Type B pancreatic cell (in vitro differentiated cells): Measurements from ENCODE around the gene MYO16. TPM values are rescaled to one million over a fixed set of nuclear protein-coding genes. Genes with fewer than 3 reads are reported as not detected.

Experiments used
- DNase-seq: peaks from one replicate; pipeline ENCODE4 v3.0.0; 2021; ENCODE audit warnings: mixed read lengths; ENCODE audit not compliant: unreplicated experiment; ENCODE audit errors: extremely low spot score
- H3K27ac Mint-ChIP-seq: 2 replicates; pipeline ENCODE4 v1.8.0; 2021; ENCODE audit warnings: mild to moderate bottlenecking, mixed read lengths
- H3K27me3 Mint-ChIP-seq: 2 replicates; pipeline ENCODE4 v1.8.0; 2021; ENCODE audit warnings: mixed read lengths
- H3K36me3 Mint-ChIP-seq: 2 replicates; pipeline ENCODE4 v1.8.0; 2021; ENCODE audit warnings: mixed read lengths
- H3K4me1 Mint-ChIP-seq: one replicate; pipeline ENCODE4 v1.8.0; 2021; ENCODE audit warnings: mixed read lengths; ENCODE audit not compliant: unreplicated experiment
- H3K4me3 Mint-ChIP-seq: 2 replicates; pipeline ENCODE4 v1.8.0; 2021; ENCODE audit warnings: mild to moderate bottlenecking, mixed read lengths
- H3K9me3 Mint-ChIP-seq: 2 replicates; pipeline ENCODE4 v1.8.0; 2021; ENCODE audit warnings: mixed read lengths
- total RNA-seq: library from RNA; stranded (reverse); gene quantifications from 2 replicates; pipeline ENCODE4 v1.2.1, GENCODE V29; 2021; ENCODE audit warnings: low replicate concordance
- TF ChIP-seq, protein P1 (sequence below): fragments of 200-600 bp; sonication (generic); conservative IDR thresholded peaks from 2 replicates; pipeline ENCODE4 v1.5.0; 2021; ENCODE audit warnings: antibody characterized with exemption, mild to moderate bottlenecking

MYO16 gene
- total RNA-seq, 1 donor from 2014 or later = 1.5 TPM

DNA sequence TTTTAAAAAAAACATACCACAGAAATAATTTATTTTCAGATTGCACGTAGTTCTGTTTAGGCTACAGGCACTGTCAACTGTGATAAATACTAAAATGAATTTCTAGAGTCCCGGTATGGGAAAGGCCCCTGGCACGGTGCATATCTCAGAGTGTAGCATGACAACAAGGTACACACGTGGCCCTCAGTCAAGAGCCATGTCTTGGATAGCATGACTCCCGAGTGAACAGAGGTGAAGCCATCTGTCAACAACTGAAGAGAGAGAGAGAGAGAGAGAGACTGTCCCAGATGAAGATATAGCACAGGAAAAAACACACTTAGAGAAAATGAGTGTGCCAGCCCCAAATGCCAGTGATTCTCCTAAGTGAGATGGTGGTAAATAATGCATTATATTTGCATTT is 297.5 kb downstream of the MYO16 start:
- Mint-ChIP-seq H3K27ac (no peak overlapping the region), H3K27me3 (peaks cover 1% of the 10 kb centered on the region), H3K36me3 (no peaks in the 10 kb centered on the region), H3K4me1 (no peaks in the 10 kb centered on the region), H3K4me3 (no peak overlapping the region), H3K9me3 (no peaks in the 10 kb centered on the region)
- no peak for DNase-seq
- TF ChIP-seq, protein P1, sequence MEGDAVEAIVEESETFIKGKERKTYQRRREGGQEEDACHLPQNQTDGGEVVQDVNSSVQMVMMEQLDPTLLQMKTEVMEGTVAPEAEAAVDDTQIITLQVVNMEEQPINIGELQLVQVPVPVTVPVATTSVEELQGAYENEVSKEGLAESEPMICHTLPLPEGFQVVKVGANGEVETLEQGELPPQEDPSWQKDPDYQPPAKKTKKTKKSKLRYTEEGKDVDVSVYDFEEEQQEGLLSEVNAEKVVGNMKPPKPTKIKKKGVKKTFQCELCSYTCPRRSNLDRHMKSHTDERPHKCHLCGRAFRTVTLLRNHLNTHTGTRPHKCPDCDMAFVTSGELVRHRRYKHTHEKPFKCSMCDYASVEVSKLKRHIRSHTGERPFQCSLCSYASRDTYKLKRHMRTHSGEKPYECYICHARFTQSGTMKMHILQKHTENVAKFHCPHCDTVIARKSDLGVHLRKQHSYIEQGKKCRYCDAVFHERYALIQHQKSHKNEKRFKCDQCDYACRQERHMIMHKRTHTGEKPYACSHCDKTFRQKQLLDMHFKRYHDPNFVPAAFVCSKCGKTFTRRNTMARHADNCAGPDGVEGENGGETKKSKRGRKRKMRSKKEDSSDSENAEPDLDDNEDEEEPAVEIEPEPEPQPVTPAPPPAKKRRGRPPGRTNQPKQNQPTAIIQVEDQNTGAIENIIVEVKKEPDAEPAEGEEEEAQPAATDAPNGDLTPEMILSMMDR = no peak

DNA sequence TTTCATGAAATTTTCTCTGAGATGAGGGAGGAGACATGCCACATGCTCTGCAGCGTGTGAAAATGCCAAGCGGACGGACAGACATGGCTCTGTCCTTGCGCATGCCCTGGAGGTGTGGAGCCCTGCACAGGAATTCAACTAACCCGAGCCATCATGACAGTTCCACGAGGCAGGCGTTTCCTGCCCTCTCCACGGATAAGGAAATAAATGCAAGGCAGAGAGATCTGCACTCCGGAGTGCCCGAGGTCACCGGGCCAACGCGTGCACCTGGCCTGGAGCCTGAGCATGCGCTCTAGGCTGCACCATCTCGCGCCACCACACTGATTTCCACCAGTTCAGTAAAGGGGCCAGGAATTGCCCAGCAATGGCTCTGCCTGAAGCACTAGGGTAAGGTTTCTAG is 298.2 kb downstream of the MYO16 start:
- Mint-ChIP-seq H3K9me3 (no peaks in the 10 kb centered on the region), H3K27ac (no peak overlapping the region), H3K4me3 (no peak overlapping the region), H3K36me3 (no peaks in the 10 kb centered on the region), H3K27me3 (peaks cover 3% of the 10 kb centered on the region), H3K4me1 (no peaks in the 10 kb centered on the region)
- TF ChIP-seq, protein P1 = no peak
- DNase-seq = no peak

DNA sequence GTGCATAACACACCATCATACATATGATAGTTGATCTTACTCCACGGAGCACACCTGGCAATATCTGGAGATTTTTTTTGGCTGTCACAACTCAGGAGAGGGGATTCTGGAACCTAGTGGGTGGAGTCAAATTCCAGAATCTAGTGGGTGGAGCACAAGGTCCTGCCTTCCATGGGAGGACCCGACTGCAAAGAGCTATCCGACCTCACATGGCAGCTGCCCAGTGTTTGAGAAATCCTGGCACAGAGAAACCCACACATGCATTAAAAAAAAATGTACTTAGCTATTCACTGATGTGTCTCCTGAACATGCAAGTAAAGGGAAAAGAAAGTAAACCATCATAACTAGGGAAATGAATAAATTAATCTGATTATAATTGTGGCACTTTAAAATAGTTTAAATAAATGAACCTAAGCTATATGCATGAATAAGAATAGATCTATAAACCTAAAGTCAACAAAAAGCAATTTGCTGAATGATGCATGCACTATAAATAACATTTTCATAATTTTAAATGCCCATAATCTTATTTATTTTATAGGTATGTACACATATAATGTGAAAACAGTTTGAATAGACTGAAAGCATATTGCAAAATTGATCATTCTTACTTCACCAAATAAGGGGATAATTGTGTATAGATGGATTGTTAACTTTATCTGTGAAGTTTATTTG is 300.3 kb downstream of the MYO16 start:
- TF ChIP-seq, protein P1 = no peak
- no peak overlapping the region for H3K27ac Mint-ChIP-seq
- no peak overlapping the region for H3K4me3 Mint-ChIP-seq
- no peak for DNase-seq
- no peaks in the 10 kb centered on the region for H3K36me3 Mint-ChIP-seq
- H3K27me3 Mint-ChIP-seq = peaks cover 3% of the 10 kb centered on the region
- H3K9me3 Mint-ChIP-seq = no peaks in the 10 kb centered on the region
- no peaks in the 10 kb centered on the region for H3K4me1 Mint-ChIP-seq

DNA sequence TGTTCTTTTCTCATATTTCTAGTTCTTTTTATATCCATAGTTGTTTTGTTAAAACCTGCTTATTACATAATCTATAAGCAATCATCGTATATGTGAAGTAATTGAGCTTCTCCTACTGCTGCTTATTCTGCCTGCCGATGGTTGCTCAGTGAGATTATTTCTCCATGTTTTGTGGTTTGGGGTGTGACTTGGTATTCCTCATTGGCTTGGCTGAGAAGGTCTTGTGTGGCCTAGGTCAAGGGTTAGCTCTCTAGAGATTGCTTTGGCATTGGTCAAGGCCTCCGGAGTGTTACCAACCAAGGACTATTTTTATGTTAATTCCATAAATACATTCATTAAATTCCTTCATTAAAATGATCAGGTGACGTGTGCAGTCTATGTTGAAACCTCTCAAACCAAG is 302.8 kb downstream of the MYO16 start:
- Mint-ChIP-seq H3K9me3 (peaks cover 4% of the 10 kb centered on the region), H3K4me1 (no peaks in the 10 kb centered on the region), H3K36me3 (no peaks in the 10 kb centered on the region), H3K4me3 (no peak overlapping the region), H3K27ac (no peak overlapping the region), H3K27me3 (peaks cover 10% of the 10 kb centered on the region)
- no peak for DNase-seq
- TF ChIP-seq, protein P1 = no peak

DNA sequence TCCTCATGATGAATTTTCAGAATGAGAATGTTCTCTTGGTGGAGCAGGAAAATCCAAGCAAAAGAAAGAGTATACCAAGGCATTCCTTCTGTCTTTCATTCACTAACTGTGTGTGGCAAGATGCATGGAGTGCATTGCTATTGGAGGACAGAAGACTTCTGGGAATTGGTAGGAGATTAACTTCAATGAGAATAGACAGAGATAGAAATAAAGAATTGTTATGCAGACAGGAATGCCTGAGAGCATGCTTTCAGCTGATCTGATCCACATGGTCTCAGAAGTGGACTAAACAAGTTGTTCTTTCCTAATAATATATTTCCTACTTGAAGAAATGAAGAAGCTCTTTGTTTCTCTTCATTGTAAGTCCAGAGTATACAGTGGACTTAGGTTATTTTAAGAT is 303.6 kb downstream of the MYO16 start:
- no peak overlapping the region for H3K27ac Mint-ChIP-seq
- TF ChIP-seq, protein P1 = no peak
- H3K36me3 Mint-ChIP-seq = no peaks in the 10 kb centered on the region
- no peak for DNase-seq
- peaks cover 4% of the 10 kb centered on the region for H3K9me3 Mint-ChIP-seq
- no peaks in the 10 kb centered on the region for H3K4me1 Mint-ChIP-seq
- H3K27me3 Mint-ChIP-seq = peaks cover 10% of the 10 kb centered on the region
- no peak overlapping the region for H3K4me3 Mint-ChIP-seq
